ENCODE results near the gene FOLR3.
"Not testable (repeated sequence)": the region's sequence is repeated elsewhere in the genome, so short reads cannot be mapped to it uniquely, and the experiment has no call there.

Gene FOLR3

DNA sequence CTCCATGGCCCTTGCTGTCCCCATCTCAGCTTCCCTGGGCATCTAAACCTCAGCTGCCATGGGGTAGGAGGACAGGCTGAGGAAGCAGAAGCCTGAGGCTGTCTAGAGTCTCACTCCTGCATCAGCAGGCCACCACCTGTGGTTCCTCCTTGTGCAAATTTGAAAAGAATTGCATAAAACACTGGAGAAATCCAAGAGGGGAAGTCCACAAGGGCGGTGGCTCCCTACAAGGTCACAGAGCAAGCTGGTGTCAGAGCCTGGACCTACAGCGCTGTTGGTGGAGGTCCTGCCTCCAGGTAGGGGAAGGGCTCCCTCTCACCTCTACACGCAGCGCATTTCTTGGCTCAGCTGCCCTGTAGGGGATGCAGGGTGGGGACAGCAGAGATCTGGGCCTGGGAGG lies at the start of gene FOLR3:
Gene FOLR3 (plus strand): TSS at position 253 of the 400 bp plus-strand sequence. CDS start 228 bp downstream, outside the sequence.
- DNase-seq: not testable (repeated sequence)

DNA sequence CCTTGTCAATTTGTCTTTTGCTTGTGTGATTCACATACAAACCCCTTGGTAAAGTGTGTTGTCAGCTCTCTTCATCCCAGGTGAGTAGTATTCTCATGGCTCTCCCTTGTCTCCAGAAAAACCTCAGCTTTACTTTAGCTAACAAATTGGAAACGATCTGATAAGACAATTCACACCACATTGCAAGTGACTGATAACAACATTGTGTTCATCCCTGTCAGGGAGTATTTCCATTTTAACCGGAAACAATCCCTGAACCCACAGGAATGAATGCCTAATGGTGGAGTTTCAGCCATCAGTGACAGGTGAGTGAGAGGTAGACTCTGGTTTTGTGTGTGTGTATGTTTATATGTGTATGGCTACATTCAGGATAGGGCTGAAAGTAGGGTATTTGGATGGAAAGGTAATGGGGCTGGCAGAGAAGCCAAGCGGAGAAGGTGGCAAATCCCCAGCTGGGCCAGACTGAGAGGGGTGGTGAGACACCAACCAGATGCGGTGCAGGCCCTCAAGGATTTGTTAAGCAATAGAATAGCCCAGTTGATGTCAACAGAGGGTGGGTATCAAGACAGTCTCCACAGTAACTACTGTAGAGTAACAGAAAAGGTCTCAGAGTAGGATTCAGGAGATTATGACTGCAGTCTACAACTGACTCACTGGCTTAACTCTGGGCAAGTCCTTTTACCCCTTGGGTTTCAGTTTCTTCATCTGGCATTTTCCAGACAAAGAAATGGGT lies 47.3 kb upstream of the FOLR3 start:
- no peak for DNase-seq

DNA sequence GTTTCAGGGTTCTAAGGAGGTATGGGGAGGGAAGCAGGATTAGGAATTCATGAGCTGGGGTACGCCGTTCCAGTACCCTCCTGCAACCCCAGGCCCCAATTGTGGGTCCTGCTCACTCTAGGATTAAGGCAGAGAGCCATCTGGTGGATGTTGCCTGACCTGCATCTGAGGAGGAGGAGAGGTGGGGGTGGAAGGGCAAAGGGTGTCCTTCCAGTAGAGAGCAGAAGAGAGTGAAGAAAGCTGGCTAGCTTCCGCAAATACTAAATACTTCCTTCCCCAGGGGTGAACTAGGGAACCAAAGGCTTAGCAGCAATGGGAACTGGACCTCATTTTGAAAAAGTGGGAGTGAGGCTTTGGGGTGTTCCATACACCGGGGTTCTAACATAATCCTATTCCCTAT lies 44.2 kb upstream of the FOLR3 start:
- peak; percentile 76 to 77 for DNase-seq

DNA sequence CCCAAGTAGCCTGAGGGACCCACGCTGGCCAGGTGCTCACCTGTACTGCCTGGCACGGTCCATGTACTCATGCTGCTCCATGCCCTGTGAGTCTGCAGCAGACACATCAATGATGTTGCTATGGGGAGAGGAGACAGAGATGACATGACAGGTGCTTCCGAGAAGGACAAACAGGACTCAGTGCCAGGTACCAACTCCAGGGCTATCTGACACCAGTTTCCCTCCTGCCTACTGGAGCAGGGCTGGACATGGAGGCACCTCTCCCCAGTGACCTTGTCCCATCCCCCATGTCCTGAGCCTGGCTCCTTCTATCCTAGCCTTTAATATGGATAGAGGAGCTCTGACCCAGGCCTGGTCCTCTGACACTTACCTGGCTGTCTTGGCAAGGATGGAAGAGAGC lies 36.8 kb upstream of the FOLR3 start:
- DNase-seq: no peak

DNA sequence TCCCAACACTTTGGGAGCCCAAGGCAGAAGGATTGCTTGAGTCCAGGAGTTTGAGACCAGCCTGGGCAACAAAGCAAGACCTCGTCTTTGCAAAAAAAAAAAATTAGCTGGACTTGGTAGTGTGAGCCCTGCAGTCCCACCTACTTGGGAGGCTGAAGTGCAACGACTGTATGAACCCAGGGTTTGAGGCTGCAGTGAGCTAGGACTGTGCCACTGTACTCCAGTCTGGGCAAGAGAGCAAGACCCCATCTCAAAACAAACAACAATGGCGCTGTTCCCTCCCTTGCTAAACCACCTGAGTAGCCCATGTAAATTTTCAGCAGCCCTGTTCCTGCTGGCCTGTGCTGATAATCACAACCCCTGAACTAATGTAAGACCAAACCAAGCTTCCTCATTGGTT lies 35.5 kb upstream of the FOLR3 start:
- DNase-seq: no peak

DNA sequence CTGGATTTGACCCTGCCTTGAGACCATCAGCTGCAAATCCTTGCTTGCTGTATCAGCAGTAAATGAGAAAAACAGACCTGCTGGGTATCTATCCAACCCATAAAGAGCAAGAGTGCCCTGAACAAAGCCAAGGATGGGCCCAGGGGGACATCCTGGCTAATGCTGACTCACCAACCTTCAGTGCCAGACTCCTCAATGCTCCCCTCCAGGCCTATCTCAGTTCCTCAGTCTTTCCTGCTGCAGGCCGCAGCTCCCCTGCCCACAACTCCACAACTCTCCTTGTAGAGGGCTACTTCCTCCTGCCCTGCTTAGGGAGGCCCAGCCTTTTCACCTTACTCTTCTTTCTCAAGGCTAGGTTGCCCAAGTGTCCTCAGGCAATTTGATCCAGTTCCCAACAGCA lies 35.1 kb upstream of the FOLR3 start:
- no peak for DNase-seq

DNA sequence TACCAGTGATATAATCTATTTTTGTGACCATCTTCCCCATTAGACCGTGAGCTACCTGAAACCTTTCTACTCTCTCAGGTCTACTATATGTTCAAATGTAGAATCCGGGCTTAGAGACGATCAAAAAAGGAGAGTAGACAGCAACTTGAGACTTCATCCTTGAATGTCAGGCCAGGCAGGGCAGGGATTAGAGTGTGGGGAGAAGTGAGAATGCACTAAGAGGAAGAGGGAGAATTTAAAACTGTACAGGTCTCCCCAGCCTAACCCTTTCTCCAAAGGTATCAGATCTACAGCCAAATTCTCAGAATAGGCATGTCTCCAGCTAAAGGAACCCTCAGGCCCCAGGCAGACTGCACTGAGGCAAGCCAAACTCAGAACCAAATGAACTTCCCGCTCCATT lies 33.4 kb upstream of the FOLR3 start:
- DNase-seq: no peak

DNA sequence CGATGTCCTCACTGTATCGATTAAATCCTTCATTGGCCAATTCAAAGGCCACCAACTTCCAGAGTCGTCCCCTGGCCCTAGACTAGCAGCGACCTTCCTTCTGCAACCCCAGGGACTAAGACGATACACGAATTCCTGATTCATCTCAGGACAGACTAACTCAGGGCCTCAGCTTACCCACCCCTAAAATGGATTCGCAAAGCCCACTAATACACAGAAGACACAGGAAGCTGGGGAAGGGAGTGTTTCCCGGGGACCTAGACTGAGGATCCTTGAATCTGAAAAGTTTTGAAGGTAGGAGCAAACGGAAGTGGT lies 32.9 kb upstream of the FOLR3 start:
- DNase-seq: no peak

DNA sequence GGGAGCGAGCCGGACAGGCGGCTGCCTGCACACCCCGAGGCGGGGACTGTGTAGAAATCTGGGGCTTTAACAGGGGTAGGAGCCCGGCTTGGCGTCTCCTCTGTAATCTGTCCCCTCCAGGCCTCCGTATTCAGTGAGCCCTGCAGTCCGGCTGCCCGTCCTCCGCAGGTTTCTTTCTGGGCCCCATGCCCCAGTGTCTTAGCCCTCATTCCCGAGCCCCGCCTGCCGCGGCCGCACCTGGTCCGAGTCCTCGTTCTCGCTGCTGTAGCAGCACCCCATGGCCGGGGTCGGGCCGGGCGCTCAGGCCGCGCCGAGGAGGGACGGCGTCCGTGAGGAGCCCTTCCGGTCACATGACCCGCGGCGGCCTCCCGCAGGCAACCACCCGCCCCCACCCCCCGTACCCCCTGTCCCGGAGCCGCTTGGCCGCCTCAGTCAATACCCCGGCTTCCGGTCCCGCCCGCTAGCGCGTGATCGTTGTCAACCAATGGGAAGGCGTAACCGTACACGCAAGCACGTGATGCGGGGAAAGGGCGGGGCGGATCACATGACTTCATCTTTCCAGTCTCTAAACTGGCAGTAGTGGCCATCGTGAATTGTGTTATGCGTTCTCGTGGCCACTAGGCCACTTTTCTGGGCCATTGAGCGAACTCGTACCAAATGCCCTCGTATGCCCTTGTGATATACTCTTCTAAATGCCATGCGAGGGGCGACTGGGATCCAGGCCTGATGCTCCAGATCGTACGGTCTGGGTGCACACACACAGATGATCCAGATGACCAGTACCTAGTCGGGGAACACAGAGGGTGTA lies 32.4 kb upstream of the FOLR3 start, which contains the start of gene LAMTOR1:
Gene LAMTOR1 (minus strand): TSS at position 352 of the 808 bp plus-strand sequence. CDS start 73 bp downstream, at position 279.
- DNase-seq: peak; percentile 99

DNA sequence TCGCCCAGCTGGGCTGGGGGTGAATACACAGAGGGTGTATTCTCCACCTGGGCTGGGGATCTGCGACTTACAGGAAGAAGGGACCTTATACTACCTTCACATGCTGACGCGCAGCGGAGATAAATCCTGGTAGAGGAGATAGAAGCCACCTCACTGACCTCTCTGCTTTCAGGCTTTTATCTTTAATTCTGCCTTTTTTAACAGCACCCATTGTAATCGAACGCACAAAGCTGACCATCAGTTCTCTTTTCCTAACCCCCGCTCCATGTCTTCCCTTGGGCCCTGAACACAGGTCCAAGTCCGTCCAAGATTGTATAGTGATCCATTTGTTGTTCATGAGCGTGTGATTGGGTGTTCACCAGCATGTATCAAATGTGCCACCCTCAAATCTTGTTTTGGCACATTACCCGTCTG lies 31.8 kb upstream of the FOLR3 start:
- DNase-seq: no peak

DNA sequence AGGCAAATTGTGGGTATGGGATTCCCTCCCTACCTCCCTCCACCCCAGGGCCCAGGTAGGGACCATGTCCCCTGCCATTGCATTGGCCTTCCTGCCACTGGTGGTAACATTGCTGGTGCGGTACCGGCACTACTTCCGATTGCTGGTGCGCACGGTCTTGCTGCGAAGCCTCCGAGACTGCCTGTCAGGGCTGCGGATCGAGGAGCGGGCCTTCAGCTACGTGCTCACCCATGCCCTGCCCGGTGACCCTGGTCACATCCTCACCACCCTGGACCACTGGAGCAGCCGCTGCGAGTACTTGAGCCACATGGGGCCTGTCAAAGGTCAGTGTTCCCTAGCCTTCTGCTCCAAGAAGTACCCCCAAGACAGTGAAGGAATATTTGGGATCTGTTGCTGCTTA lies 29.6 kb upstream of the FOLR3 start, which contains the start of gene TOMT:
Gene TOMT (plus strand): TSS at position 37 of the 400 bp plus-strand sequence. CDS start 28 bp downstream, at position 65.
- no peak for DNase-seq

DNA sequence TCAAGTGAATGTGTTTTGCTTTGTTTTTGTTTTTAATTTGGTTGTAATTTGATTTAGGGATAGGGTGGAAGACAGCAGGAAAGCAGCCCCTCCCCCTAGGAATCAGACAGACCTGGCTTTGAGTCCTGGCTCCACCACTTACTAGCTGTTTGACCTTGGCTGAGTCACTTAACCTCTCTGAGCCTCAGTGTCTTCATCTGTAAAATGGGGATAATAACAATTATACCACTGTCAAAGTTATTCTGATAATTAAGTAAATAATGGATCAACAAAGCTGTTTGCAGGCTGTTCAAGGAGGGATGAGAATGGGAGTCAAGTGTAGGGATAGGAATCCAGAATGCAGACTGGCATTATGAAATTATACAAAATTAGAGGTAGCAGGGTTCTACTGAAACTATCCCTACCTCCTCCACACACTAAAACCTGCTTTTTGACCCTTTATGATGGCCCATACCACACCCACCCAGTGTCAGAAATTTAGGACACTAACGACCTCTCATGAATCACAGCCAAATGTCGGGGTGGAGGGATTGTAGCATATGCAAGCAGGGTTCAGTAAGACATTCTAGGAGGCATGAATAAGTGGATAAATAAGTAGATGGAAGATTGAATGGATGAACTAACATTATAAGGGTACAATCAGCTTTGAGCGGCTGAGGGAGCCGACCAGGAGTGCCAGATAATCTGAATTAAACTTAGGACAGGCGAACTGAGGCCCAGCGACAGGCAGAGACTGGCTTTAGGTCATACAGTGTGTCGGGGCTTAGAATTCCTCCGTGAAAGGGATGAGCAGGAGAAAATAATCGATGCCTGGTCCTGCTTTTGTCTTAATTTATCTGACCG lies 24.0 kb upstream of the FOLR3 start:
- no peak for DNase-seq

DNA sequence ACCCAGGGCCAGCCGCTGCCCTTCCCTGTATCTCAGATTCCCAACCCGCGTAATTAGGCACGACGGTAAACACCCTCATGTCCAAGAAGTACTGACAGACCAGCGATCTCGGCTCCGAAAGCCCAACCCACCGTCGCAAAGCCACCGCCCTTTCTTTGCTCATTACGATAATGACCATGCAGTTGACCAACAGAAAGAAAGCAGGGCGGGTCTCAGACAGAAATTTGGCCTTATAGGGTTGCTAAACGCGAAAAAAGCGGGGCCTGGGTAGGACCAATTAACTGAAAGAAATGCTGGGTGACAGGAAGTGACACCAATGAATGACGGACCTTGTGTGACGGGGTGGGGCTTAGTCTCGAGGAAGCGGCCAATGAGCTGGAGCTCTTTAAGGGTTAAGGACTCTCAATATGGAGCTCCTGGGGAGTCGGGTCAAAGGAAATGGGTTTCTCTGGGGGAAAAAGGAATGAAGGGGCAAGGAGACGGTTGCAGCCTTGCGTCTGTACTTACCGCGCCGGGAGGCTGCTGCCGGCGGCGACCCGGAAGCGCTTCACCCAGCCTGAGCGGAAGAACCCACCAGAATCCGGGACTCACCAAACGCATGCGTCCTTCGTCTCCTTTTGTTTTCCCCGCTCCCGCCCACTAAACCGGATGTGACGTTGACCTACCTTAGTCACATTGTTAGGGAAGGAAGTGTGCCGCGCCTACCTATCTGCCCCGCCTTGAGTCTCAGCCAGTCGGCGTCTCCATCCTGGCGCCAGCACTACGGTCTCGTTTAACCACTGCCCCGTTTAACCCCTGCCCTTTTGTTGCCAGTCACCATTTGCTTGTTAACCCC lies 23.2 kb upstream of the FOLR3 start, which contains the start of gene ANAPC15:
Gene ANAPC15 (minus strand): TSS at position 553 of the 835 bp plus-strand sequence. CDS start 1,419 bp downstream, outside the sequence.
- DNase-seq: peak; percentile 99

DNA sequence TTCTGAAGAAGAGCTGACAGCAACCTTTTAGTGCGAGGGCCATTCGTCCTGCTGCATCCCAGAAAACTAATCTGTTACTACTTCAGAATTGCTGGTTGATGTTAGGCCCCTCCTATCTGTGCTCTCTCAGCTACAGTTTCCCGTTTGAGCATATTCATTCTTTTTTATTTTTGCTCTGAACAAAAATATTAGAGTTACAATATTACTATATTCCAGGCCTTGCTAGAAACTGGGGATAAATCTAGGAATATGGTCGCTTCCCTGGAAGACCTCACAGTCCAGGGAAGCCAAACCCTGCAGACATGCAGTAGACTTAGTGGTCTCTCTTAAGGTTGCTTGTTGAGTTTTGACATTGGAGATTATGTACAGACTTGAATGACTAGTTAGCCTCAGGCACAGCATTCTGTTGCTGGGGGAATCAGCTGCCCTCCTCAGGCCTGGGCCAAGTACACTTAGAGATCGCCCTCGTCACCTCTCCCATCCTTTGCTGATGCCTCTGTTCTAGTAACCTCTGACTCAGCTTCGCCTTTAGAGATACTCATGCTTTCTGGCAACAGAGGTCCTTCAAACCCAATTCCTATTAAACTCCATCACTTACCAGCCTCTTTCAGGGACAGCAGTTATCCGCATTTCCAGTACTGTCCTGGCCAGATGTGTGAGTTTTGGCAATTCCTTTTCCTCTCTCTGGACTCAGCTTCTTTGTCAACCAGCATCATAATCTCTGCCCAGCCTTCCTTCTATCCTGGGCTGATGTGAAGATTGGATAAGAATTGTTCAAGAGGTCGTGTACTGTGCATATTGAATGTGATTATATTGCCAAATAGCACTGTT lies 22.3 kb upstream of the FOLR3 start:
- DNase-seq: peak in 1 of 2 experiments; percentile 29

DNA sequence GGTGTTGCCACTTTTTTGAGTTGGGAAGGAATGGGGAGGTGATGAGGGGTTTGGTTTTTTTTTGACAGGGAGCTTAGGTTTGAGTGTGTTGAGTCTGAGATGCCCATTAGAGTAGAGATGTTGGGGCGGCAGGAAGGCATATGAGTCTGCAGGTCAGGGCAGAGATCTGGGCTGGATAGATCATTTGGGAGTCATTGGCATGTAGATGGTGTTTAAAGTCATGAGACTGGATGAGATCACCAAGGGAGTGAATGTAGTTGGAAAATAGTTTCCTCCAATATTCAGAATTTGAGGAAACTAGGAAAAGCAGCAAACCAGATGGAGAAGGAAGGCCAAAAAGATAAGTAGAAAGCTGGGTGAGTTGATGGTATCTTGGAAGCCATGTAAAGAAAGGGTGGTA lies 21.0 kb upstream of the FOLR3 start:
- no peak for DNase-seq

DNA sequence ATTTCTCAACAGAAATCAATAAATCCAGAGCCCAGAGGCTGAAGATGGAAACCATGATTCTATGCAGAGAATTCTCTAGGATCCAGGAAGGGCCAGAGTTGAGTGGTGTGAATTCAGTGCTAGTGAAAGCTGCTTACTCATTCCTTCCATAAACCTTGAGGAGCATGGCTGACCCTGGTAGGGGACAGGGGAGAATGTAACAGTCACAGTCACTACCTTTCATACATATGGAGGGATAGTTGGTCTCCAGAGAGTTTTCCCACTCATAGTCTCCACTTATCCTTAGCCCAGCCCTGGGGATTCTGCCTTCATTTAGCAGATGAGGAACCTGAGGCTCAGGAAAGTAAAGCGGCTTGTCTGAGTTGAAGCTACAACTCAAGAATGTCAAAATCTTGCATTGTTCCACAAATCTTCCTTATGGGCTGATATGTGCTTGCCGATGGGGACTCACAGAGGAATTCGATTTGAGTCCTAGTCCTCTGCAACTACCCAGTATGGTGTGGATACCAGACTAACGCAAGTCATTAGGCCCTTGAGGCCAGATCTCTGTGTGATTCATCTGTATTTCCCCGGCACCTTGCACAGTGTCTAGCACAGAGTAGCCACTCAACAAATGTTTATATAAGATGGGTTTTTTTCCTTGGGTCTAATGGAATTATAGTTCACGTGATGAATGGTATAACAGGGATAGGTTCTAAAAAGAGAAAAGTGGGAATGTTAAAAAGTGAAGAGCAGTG lies 19.3 kb upstream of the FOLR3 start:
- no peak for DNase-seq

DNA sequence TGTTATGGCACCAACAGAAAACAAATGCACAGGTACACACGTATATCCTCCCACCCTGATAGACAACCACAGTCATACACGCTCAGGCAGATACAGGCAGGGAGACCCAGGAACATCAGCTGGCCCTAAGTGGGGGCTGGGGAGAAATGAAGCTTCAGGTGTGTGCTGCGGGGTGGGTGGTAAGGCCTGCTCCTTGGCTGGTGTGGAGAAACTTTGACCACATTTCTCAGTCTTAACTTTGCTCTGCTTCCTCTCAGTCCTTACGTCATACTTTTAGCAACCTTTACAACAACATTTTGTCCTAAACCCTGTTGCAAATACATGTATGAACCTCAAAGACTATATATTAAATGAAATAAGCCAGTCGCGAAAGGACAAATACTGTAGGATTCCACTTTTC lies 16.3 kb upstream of the FOLR3 start:
- no peak for DNase-seq

DNA sequence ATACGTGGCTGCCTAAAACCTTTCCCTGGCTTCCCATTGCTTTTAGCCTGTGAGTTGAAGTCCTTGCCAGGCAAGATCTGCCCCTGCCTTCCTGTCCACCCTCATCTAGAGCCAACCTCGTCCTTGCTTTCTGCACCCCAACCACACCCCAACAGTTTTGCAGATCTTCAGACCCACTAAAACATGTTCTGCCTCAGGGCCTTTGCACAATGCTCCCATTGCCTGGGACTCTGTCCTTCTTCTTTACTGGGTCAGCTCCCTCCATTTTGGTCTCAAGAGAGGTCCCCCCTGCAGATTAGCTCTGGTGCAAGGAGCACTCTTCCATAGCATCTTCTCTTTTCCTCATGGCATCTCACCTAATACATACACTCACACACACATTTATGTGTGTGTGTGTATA lies 14.6 kb upstream of the FOLR3 start:
- DNase-seq: no peak

DNA sequence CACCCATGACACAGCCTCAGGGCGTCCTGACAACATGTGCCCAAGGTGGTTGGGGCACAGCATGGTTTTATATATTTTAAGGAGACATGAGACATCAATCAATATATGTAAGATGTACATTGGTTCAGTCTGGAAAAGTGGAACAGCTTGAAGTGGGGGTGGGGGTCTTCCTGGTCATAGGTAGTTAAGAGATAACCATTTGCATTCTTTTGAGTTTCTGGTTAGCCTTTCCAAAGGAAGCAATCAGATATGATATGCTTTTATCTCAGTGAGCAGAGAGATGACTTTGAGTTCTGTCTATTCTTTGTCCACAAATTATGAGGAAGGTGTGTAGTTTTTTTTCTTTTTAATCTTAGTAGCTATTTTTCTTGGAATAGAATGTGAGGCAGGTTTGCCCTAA lies 12.9 kb upstream of the FOLR3 start:
- DNase-seq: no peak

DNA sequence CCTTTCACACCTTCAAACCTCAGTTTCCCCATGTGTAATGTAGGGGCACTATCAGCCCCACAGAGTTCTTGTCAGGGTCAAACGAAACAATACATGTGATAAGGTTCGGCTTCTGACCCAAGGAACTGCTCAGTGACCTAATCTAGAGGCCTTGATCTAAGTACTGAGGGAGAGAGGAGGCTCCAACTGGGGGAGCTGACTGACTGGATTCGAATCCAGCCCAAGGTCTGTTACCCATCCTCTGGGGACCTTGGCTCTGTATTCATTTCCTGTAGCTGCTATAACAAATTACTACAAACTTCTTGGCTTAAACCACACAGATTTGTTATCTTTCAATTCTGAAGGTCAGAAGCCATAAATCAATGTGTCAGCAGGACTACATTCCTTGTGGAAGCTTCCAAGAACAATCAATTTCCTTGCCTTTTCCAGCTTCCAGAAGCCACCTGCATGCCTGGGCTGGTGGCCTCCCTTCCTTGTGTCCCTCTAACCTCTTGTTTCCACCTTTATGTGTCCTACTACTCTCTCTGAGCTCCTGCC lies 12.3 kb upstream of the FOLR3 start:
- no peak for DNase-seq
